GM18526 (cell line): ENCODE data around the gene ANKHD1.

ENCODE experiments used
- POLR2A ChIP-seq: IDR thresholded peaks from 3 replicates; pipeline ENCODE4 v1.6.1; 2011; ENCODE audit not compliant: insufficient read length; ENCODE audit errors: extremely low read depth

Gene ANKHD1

DNA sequence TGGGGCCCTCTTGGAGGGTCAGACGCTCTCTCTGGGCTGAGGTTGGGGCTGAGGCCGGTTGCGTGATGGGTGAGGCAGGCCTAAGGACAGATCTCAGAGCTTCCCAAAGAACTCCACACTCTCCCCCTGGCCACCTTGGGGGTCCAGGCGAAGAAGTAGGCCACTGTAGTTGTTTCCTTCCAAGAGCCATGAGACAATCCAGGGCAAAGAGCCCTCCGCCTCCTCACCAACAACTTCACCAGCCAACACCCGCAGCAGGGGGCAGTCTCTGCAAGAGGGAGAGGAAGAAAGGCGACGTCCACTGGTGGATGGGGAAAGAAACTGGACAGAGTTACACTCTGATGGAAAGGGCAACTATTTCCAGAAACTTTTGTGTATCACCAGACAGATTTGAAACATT is 173.7 kb downstream of the ANKHD1 start:
- no peak for TF ChIP-seq POLR2A

DNA sequence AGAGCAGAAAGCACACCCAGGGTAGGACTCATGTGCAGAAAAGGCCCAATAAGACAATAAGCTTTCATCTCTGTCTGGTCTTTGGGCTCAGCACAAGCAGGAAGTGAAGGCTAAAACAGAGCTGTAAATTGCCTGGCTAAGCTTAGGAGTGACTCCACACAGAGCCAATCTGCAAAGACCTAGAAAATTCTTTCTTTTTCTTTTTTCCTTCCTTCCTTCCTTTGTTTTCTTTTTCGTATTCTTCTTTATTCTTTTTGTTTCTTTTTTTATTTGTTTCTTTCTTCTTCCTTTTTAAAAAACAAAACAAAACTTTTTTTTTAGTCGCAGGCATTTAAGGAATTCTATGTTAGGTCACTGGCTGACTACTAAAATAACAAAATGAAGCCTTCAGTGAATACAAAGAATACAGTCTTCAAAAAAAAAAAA is 175.2 kb downstream of the ANKHD1 start:
- TF ChIP-seq POLR2A = no peak

DNA sequence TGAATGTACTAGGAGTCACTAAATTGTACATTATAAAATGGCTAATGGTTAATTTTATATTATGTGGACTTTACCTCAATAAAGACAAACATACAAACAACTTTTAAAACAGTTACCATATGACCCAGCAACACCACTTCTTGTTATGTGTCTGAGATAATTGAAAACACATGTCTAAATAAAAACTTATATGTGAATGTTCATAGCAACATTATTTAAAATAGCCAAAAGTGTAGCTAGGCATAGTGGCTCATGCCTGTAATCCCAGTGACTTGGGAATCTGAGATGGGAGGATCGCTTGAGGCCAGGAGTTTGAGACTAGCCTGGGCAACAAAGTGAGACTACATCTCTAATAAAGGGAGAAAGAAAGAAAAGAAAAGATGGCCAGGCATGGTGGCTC is 185.9 kb downstream of the ANKHD1 start:
- no peak for TF ChIP-seq POLR2A

DNA sequence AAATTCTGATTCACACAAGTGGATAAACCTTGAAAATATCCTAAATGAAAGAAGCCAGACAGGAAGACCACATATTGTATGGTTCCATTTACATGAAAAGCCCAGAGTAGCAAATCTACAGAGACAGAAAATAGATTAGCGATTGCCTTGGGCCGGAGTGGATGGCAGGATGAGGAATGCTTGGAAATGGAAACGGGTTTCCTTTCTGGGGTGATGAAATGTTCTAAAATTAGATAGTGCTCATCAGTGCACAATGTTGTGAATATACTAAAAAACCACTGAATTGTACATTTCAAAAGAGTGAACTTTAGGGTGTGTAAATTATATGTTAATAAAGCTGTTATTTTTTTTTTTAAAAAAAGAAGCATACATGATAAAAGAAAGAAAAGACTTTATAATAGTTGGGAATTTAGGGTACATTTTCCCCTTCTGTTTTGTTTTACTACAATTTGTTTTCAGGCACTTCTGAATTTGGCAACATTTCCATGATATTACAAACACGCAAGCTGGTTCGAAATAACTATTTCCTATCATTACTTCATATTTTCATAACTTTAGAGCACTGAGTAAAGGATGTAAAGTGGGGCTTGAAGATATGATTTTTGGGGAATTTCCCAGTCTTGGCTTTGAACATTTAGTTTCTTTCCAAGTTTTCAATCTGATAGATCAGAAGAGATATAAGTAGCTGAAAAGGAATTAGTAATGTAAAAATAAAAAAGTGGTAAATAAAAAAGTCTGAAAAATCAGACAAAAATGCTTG is 186.9 kb downstream of the ANKHD1 start:
- TF ChIP-seq POLR2A = no peak
